Panc1 (cell line): ENCODE data around the gene RCOR3. TPM values are rescaled to one million over a fixed set of nuclear protein-coding genes. Genes with fewer than 3 reads are reported as not detected.
"Not testable (repeated sequence)": the region's sequence is repeated elsewhere in the genome, so short reads cannot be mapped to it uniquely, and the experiment has no call there.

Experiments
- ATAC-seq: fragments of 200-7000 bp; cut with Tn5 transposase; 2 replicates; pipeline ENCODE4 v1.9.1; 2020; ENCODE audit warnings: mild to moderate bottlenecking, moderate library complexity
- BruUV-seq: library from RNA; stranded (reverse); fragments of 400-500 nt; replicated peaks from 2 replicates; lab custom pipeline; 2021; lab: Mats Ljungman, UMichigan
- CTCF ChIA-PET: fragments of 300-600 bp; sonication (Branson Sonifier 250); formaldehyde crosslinking; loops from one replicate; lab custom pipeline; 2022; ENCODE audit warnings: antibody characterized with exemption; lab: Charles Lee
- POLR2A ChIA-PET: fragments of 300-600 bp; sonication (Branson Sonifier 250); formaldehyde crosslinking; loops from one replicate; lab custom pipeline; 2022; ENCODE audit warnings: antibody characterized with exemption; lab: Charles Lee
- DNase-seq: peaks from one replicate; pipeline ENCODE4 v3.0.0-alpha.2; 2010; ENCODE audit warnings: low read depth, low spot score
- H3K27ac ChIP-seq: 2 replicates; pipeline ENCODE4 v1.5.1; 2011; ENCODE audit warnings: mild to moderate bottlenecking, low read length, inconsistent platforms
- H3K27me3 ChIP-seq: fragments of 200-500 bp; sonication (Bioruptor generic); 2 replicates; pipeline ENCODE4 v1.6.0; 2014; ENCODE audit warnings: low read length, inconsistent platforms; ENCODE audit not compliant: control insufficient read depth, insufficient read depth
- H3K36me3 ChIP-seq: fragments of 200-500 bp; sonication (Bioruptor generic); 2 replicates; pipeline ENCODE4 v1.5.1; 2014; ENCODE audit warnings: inconsistent platforms, mild to moderate bottlenecking, low read length, moderate library complexity; ENCODE audit not compliant: control insufficient read depth, insufficient read depth
- H3K4me1 ChIP-seq: 2 replicates; pipeline ENCODE4 v1.5.1; 2011; ENCODE audit warnings: inconsistent platforms, mild to moderate bottlenecking, low read length, moderate library complexity; ENCODE audit not compliant: control insufficient read depth, insufficient read depth
- H3K4me3 ChIP-seq, 2 experiments: 2 replicates each; pipeline ENCODE4 v1.5.1; 2011 to 2012; ENCODE audit warnings: low read depth in 2 of 2, low read length in 2 of 2, mild to moderate bottlenecking in 2 of 2, inconsistent platforms in 1 of 2, moderate library complexity in 1 of 2
- H3K9me3 ChIP-seq: fragments of 200-500 bp; sonication (Bioruptor generic); 2 replicates; pipeline ENCODE4 v1.5.1; 2014; ENCODE audit warnings: low read depth, mild to moderate bottlenecking, inconsistent platforms, low read length, moderate library complexity; ENCODE audit not compliant: control insufficient read depth, insufficient read depth
- POLR2AphosphoS5 ChIP-seq: IDR thresholded peaks from 2 replicates; pipeline ENCODE4 v1.6.1; 2012; ENCODE audit warnings: mild to moderate bottlenecking, low read depth, low read length, moderate library complexity
- SIN3A ChIP-seq: IDR thresholded peaks from 2 replicates; pipeline ENCODE4 v1.6.1; 2012; ENCODE audit warnings: low read depth, mild to moderate bottlenecking, low read length, moderate library complexity, borderline replicate concordance; ENCODE audit not compliant: insufficient read depth
- TCF7L2 ChIP-seq: IDR thresholded peaks from 2 replicates; pipeline ENCODE4 v1.6.1; 2011; ENCODE audit warnings: mild to moderate bottlenecking, low read depth, low read length, inconsistent platforms
- in situ Hi-C: cut with HindIII; loops from 2 replicates; pipeline ENCODE4 v1.10.0; 2016; ENCODE audit warnings: low sequenced_read_pairs, low pct_unique_long_range_greater_than_20kb
- intact Hi-C: fragments of 100-400 bp; cut with micrococcal nuclease; formaldehyde crosslinking; loops from one replicate; pipeline ENCODE4 v1.10.0; 2022; ENCODE audit not compliant: unreplicated experiment
- total RNA-seq: library from RNA; stranded (reverse); gene quantifications from one replicate; pipeline ENCODE4 v1.2.1, GENCODE V29; 2021; ENCODE audit not compliant: unreplicated experiment
- TF ChIP-seq, protein P1 (sequence below), 2 experiments: IDR thresholded peaks; 2 replicates each; pipeline ENCODE4 v1.6.1; 2011 to 2012; ENCODE audit warnings: low read depth in 2 of 2, control low read depth in 1 of 2, low read length in 1 of 2, mild to moderate bottlenecking in 1 of 2, moderate library complexity in 1 of 2; ENCODE audit not compliant: insufficient read depth in 1 of 2
- TF ChIP-seq, protein P2 (sequence below): fragments of 450-650 bp; IDR thresholded peaks from 2 replicates; pipeline ENCODE4 v1.5.1; 2017; ENCODE audit warnings: mild to moderate bottlenecking

The RCOR3 gene
- total RNA-seq, 1 experiment from 2014 or later: 40.4 TPM

GRCh38 chr1:211222469-211223234 is 36.5 kb upstream of the RCOR3 start:
- DNase-seq, H3K9me3 ChIP-seq, BruUV-seq, H3K27ac ChIP-seq, in situ Hi-C loops, H3K36me3 ChIP-seq, H3K27me3 ChIP-seq, POLR2A ChIA-PET, CTCF ChIA-PET, H3K4me1 ChIP-seq, ATAC-seq, intact Hi-C loops, H3K4me3 ChIP-seq: not testable (repeated sequence)

GRCh38 chr1:211228573-211229364 is 30.4 kb upstream of the RCOR3 start:
- POLR2A ChIA-PET, CTCF ChIA-PET, BruUV-seq: not testable (repeated sequence)

DNA sequence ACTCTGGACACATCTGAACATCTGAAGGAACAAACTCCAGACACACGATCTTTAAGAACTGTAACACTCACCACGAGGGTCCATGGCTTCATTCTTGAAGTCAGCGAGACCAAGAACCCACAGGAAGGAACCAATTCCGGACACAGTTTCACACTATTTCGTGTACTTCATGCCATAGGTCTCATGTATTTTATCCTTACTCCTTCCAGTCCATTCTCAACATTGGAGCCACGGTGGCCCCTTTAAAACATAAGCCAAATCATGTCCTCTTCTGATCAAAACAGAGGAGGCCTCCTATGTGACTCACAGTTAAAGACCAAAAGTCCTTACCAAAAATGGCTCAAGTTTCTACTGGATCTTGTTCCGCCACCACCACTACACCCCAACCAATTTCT is 29.8 kb upstream of the RCOR3 start:
- no peaks in the 10 kb centered on the region for H3K9me3 ChIP-seq
- intact Hi-C loops: no loop called here
- H3K4me1 ChIP-seq: no peaks in the 10 kb centered on the region
- no peaks in the 10 kb centered on the region for H3K27me3 ChIP-seq
- in situ Hi-C loops: no loop called here
- no peak overlapping the region for H3K27ac ChIP-seq
- ATAC-seq (no peak), DNase-seq (no peak)
- no peak overlapping the region for H3K4me3 ChIP-seq
- no peaks in the 10 kb centered on the region for H3K36me3 ChIP-seq
- TF ChIP-seq SIN3A: no peak
- TF ChIP-seq, protein P1, sequence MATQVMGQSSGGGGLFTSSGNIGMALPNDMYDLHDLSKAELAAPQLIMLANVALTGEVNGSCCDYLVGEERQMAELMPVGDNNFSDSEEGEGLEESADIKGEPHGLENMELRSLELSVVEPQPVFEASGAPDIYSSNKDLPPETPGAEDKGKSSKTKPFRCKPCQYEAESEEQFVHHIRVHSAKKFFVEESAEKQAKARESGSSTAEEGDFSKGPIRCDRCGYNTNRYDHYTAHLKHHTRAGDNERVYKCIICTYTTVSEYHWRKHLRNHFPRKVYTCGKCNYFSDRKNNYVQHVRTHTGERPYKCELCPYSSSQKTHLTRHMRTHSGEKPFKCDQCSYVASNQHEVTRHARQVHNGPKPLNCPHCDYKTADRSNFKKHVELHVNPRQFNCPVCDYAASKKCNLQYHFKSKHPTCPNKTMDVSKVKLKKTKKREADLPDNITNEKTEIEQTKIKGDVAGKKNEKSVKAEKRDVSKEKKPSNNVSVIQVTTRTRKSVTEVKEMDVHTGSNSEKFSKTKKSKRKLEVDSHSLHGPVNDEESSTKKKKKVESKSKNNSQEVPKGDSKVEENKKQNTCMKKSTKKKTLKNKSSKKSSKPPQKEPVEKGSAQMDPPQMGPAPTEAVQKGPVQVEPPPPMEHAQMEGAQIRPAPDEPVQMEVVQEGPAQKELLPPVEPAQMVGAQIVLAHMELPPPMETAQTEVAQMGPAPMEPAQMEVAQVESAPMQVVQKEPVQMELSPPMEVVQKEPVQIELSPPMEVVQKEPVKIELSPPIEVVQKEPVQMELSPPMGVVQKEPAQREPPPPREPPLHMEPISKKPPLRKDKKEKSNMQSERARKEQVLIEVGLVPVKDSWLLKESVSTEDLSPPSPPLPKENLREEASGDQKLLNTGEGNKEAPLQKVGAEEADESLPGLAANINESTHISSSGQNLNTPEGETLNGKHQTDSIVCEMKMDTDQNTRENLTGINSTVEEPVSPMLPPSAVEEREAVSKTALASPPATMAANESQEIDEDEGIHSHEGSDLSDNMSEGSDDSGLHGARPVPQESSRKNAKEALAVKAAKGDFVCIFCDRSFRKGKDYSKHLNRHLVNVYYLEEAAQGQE (IDR thresholded peaks at IDR 0.05; ENCODE audit: insufficient read depth in 1 of 2, low read depth in 2 of 2, low read length in 1 of 2): no peak
- TF ChIP-seq, protein P2, sequence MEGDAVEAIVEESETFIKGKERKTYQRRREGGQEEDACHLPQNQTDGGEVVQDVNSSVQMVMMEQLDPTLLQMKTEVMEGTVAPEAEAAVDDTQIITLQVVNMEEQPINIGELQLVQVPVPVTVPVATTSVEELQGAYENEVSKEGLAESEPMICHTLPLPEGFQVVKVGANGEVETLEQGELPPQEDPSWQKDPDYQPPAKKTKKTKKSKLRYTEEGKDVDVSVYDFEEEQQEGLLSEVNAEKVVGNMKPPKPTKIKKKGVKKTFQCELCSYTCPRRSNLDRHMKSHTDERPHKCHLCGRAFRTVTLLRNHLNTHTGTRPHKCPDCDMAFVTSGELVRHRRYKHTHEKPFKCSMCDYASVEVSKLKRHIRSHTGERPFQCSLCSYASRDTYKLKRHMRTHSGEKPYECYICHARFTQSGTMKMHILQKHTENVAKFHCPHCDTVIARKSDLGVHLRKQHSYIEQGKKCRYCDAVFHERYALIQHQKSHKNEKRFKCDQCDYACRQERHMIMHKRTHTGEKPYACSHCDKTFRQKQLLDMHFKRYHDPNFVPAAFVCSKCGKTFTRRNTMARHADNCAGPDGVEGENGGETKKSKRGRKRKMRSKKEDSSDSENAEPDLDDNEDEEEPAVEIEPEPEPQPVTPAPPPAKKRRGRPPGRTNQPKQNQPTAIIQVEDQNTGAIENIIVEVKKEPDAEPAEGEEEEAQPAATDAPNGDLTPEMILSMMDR: no peak
- no peak for TF ChIP-seq POLR2AphosphoS5
- no peak for TF ChIP-seq TCF7L2
- BruUV-seq: no TSS peak
- ChIA-PET CTCF (no interaction called here), POLR2A (no interaction called here)

More at GRCh38 chr1:211228573-211229364, 30.4 kb upstream of the RCOR3 start:
- H3K27ac ChIP-seq, H3K27me3 ChIP-seq, DNase-seq, H3K4me3 ChIP-seq, in situ Hi-C loops, H3K9me3 ChIP-seq, H3K4me1 ChIP-seq, ATAC-seq, H3K36me3 ChIP-seq, intact Hi-C loops: not testable (repeated sequence)
